Measurements from ENCODE around the gene PRPF40B.

DNA sequence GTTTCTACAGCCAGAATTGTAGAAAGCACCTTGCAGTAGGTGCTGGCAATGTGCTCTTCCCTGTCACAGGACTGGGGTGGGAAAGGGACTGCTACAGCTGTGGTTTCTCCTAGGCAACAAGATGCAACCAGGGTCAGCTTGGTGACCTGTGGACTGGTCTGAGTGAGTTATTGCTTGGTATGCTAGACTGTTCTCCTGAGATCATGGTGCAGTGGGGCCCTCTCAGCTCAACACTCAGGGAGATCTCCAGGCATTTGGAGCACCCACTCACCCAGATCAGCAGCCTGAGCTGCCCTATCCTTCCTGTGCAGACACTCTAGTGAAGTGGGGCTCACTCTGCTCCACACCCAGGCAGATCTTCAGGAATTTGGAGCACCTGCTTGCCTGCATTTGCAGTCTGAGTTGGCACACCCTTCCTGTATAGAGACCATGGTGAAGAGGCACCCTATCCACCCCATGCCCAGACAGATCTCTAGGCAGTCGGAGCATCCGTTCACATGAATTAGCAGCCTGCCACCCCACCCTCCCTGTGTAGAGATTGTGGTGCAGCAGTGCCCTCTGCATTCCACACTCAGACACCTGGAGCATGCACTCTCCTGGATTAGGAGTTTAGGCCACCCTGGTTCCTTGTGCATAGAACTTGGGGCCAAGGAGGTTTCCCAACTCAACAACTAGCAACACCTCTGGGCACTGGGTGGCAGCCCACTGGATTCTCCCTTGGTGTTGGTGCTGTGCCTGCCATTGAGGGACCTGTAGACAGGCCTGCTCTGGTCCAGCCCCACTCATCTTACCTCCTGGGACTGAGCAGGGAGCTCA, 14.1 kb upstream of the PRPF40B start:
- TF ChIP-seq, protein P1, sequence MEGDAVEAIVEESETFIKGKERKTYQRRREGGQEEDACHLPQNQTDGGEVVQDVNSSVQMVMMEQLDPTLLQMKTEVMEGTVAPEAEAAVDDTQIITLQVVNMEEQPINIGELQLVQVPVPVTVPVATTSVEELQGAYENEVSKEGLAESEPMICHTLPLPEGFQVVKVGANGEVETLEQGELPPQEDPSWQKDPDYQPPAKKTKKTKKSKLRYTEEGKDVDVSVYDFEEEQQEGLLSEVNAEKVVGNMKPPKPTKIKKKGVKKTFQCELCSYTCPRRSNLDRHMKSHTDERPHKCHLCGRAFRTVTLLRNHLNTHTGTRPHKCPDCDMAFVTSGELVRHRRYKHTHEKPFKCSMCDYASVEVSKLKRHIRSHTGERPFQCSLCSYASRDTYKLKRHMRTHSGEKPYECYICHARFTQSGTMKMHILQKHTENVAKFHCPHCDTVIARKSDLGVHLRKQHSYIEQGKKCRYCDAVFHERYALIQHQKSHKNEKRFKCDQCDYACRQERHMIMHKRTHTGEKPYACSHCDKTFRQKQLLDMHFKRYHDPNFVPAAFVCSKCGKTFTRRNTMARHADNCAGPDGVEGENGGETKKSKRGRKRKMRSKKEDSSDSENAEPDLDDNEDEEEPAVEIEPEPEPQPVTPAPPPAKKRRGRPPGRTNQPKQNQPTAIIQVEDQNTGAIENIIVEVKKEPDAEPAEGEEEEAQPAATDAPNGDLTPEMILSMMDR (IDR thresholded peaks at IDR 0.05) = no peak
- TF ChIP-seq POLR2A (IDR thresholded peaks at IDR 0.05) = no peak
